ENCODE measurements around the gene SLX9. TPM values are rescaled to one million over a fixed set of nuclear protein-coding genes. Genes with fewer than 3 reads are reported as not detected.

Gene SLX9
- total RNA-seq, 1 experiment from 2014 or later = 74.3 TPM

DNA sequence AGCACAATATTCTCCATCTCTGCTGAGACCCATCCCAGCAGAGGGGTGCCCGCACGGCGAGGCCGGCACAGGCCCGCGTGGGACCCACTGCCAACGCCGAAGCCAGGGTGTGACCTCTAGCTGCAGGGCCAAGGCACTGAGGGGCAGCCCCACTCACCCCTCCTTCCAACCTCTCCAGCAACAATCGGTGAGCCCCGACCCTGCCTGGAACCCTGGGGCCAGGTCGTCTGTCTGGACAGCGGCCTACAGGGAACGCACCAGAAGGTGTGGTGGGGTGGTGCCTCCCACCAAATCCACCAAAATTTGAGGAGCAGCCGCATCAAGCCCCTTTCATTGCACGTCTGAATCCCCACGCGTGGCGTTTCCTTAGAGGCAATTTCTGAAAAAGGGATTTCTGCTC is 71.6 kb downstream of the SLX9 start:
- H2AK5ac ChIP-seq (ENCODE audit: insufficient read length, low read length) = no peak overlapping the region
- H2AFZ ChIP-seq (ENCODE audit: low read length) = no peak overlapping the region
- H4K91ac ChIP-seq (ENCODE audit: insufficient read length, low read depth, low read length) = no peak overlapping the region
- H4K20me1 ChIP-seq (ENCODE audit: control insufficient read depth, insufficient read depth, insufficient read length) = no peaks in the 10 kb centered on the region
- H3K79me2 ChIP-seq (ENCODE audit: insufficient read depth, low read length) = no peaks in the 10 kb centered on the region
- no peak overlapping the region for H3T11ph ChIP-seq (ENCODE audit: low read length)
- no peak overlapping the region for H3K27ac Mint-ChIP-seq
- H3K4me1 ChIP-seq (ENCODE audit: insufficient read depth, low read length) = no peaks in the 10 kb centered on the region; the same call in 1 of the 2 replicates
- no peak overlapping the region for H3K18ac ChIP-seq (ENCODE audit: insufficient read length, low read depth, low read length)
- DNase-seq = no peak
- no peak overlapping the region for H3K27ac ChIP-seq (ENCODE audit: insufficient read length, low read depth, low read length)
- no peak overlapping the region for H3K9ac ChIP-seq (ENCODE audit: extremely low read depth, insufficient read length, low read length)
- no peak overlapping the region for H3K23ac ChIP-seq (ENCODE audit: insufficient read length, low read depth, low read length)
- no peaks in the 10 kb centered on the region; a peak in 1 of 5 replicates for H3K9me3 Mint-ChIP-seq
- no peaks in the 10 kb centered on the region; the same call in 1 of the 2 replicates for H3K27me3 ChIP-seq (ENCODE audit: insufficient read depth, low read length)
- H3K4me1 Mint-ChIP-seq = peaks cover 32 to 39% of the 10 kb centered on the region in 2 experiments
- no peaks in the 10 kb centered on the region for H3K79me1 ChIP-seq (ENCODE audit: insufficient read depth, low read depth, low read length, poor library complexity, severe bottlenecking)
- H3K9me3 ChIP-seq (ENCODE audit: control insufficient read depth, low read depth, low read length) = no peaks in the 10 kb centered on the region
- no peak overlapping the region for H4K8ac ChIP-seq (replicated peaks; ENCODE audit: insufficient read length, low read depth, low read length)
- H3K23me2 ChIP-seq (ENCODE audit: insufficient read length, low read depth, low read length, poor library complexity, severe bottlenecking) = no peaks in the 10 kb centered on the region
- H2BK5ac ChIP-seq (ENCODE audit: insufficient read length, low read length) = no peak overlapping the region
- no peak overlapping the region for H3K56ac ChIP-seq (ENCODE audit: insufficient read length, low read depth, low read length)
- H3K14ac ChIP-seq (ENCODE audit: insufficient read depth, low read length) = no peak overlapping the region; the same call in 1 of the 2 replicates
- no peak overlapping the region for H4K5ac ChIP-seq (ENCODE audit: insufficient read length, low read depth, low read length)
- TF ChIP-seq CTCF (conservative IDR thresholded peaks at IDR 0.05) = no peak
- no peak overlapping the region for H2BK12ac ChIP-seq (ENCODE audit: insufficient read length, low read depth, low read length)
- H3K27me3 Mint-ChIP-seq (ENCODE audit: low read depth) = peaks cover 46% of the 10 kb centered on the region
- no peak overlapping the region for H3K4me2 ChIP-seq (ENCODE audit: insufficient read depth, insufficient read length, low read length)
- H3K4me3 Mint-ChIP-seq = no peak overlapping the region
- H3K4ac ChIP-seq (ENCODE audit: low read depth, low read length) = no peak overlapping the region
- peaks cover 0 to 4% (median 0%) of the 10 kb centered on the region in 3 experiments; a peak in 2 of 7 replicates for H3K36me3 Mint-ChIP-seq (ENCODE audit: insufficient read depth in 1 of 3, low read depth in 3 of 3)
- H2BK20ac ChIP-seq (ENCODE audit: low read depth, low read length, poor library complexity, severe bottlenecking) = no peak overlapping the region
- H2BK15ac ChIP-seq (ENCODE audit: low read depth, low read length) = no peak overlapping the region
- no CpG with 5 or more reads among the region's 18 CpGs for WGBS (ENCODE audit: extremely low coverage, insufficient read length, low lambda C conversion rate)
- no peak overlapping the region for H2BK120ac ChIP-seq (ENCODE audit: low read depth, low read length, poor library complexity, severe bottlenecking)
